HCT116 (cell line): ENCODE data around the gene PPP1R27.

Source experiments
- CBX3 ChIP-seq: IDR thresholded peaks from 2 replicates; pipeline ENCODE4 v1.6.1; 2012; ENCODE audit warnings: low read depth
- POLR2AphosphoS5 ChIP-seq: IDR thresholded peaks from 2 replicates; pipeline ENCODE4 v1.6.1; 2011; ENCODE audit warnings: mild to moderate bottlenecking, low read depth, low read length, moderate library complexity
- RAD21 ChIP-seq: IDR thresholded peaks from 2 replicates; pipeline ENCODE4 v1.6.1; 2012; ENCODE audit warnings: low read depth, mild to moderate bottlenecking
- YY1 ChIP-seq: IDR thresholded peaks from 2 replicates; pipeline ENCODE4 v1.6.1; 2011; ENCODE audit warnings: low read length, low read depth, moderate library complexity, mild to moderate bottlenecking; ENCODE audit not compliant: insufficient replicate concordance; ENCODE audit errors: extremely low read depth
- TF ChIP-seq, protein P1 (sequence below), 3 experiments: fragments of 200-600 bp in 1 of 3; sonication (generic) in 1 of 3; IDR thresholded peaks in 2 of 3; conservative IDR thresholded peaks in 1 of 3; 2 replicates each; pipeline ENCODE4 v1.5.1; 2012 to 2017; ENCODE audit warnings: low read depth in 2 of 3, low read length in 2 of 3, antibody characterized with exemption in 1 of 3, borderline replicate concordance in 1 of 3, control low read depth in 1 of 3, mild to moderate bottlenecking in 1 of 3, mixed read lengths in 1 of 3, mixed run types in 1 of 3, moderate library complexity in 1 of 3; ENCODE audit not compliant: insufficient read depth in 1 of 3

GRCh38 chr17:81851423-81851822 is 16.6 kb upstream of the PPP1R27 start:
- TF ChIP-seq, protein P1, sequence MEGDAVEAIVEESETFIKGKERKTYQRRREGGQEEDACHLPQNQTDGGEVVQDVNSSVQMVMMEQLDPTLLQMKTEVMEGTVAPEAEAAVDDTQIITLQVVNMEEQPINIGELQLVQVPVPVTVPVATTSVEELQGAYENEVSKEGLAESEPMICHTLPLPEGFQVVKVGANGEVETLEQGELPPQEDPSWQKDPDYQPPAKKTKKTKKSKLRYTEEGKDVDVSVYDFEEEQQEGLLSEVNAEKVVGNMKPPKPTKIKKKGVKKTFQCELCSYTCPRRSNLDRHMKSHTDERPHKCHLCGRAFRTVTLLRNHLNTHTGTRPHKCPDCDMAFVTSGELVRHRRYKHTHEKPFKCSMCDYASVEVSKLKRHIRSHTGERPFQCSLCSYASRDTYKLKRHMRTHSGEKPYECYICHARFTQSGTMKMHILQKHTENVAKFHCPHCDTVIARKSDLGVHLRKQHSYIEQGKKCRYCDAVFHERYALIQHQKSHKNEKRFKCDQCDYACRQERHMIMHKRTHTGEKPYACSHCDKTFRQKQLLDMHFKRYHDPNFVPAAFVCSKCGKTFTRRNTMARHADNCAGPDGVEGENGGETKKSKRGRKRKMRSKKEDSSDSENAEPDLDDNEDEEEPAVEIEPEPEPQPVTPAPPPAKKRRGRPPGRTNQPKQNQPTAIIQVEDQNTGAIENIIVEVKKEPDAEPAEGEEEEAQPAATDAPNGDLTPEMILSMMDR (IDR thresholded peaks at IDR 0.05 in 2 of 3, conservative IDR thresholded peaks at IDR 0.05 in 1 of 3; ENCODE audit: borderline replicate concordance in 1 of 3, insufficient read depth in 1 of 3, low read depth in 2 of 3, low read length in 2 of 3): no peak
- TF ChIP-seq POLR2AphosphoS5 (no peak), CBX3 (no peak), RAD21 (no peak), YY1 (no peak)
